ENCODE results near the gene LGALS12.

The LGALS12 gene

GRCh38 chr11:63552921-63553320 lies 47.0 kb downstream of the LGALS12 start:
- no peaks in the 10 kb centered on the region for H3K36me3 ChIP-seq (ENCODE audit: insufficient read depth, low read depth, low read length)
- H3K27me3 ChIP-seq (ENCODE audit: insufficient read depth, low read length) = no peaks in the 10 kb centered on the region
- no peak overlapping the region for H3K4me3 ChIP-seq (ENCODE audit: low read length)
- no peak overlapping the region for H3K27ac ChIP-seq (ENCODE audit: low read length)
- H3K9me3 ChIP-seq (ENCODE audit: insufficient read depth, low read depth, low read length) = no peaks in the 10 kb centered on the region
- no peak overlapping the region for H3K9ac ChIP-seq (ENCODE audit: low read depth, low read length)
- H3K4me1 ChIP-seq (ENCODE audit: insufficient read depth, low read length) = peaks cover 9% of the 10 kb centered on the region; the same call in 1 of the 2 replicates

GRCh38 chr11:63553759-63554158 lies 47.9 kb downstream of the LGALS12 start:
- Histone ChIP-seq H3K27ac (ENCODE audit: low read length) (no peak overlapping the region), H3K4me1 (ENCODE audit: insufficient read depth, low read length) (peaks cover 9% of the 10 kb centered on the region; the same call in 1 of the 2 replicates), H3K36me3 (ENCODE audit: insufficient read depth, low read depth, low read length) (no peaks in the 10 kb centered on the region), H3K4me3 (ENCODE audit: low read length) (no peak overlapping the region), H3K9me3 (ENCODE audit: insufficient read depth, low read depth, low read length) (no peaks in the 10 kb centered on the region), H3K9ac (ENCODE audit: low read depth, low read length) (no peak overlapping the region), H3K27me3 (ENCODE audit: insufficient read depth, low read length) (no peaks in the 10 kb centered on the region)

- Histone ChIP-seq H3K4me1 (ENCODE audit: insufficient read depth, low read length) (peaks cover 9% of the 10 kb centered on the region; the same call in 1 of the 2 replicates), H3K27ac (ENCODE audit: low read length) (no peak overlapping the region), H3K27me3 (ENCODE audit: insufficient read depth, low read length) (no peaks in the 10 kb centered on the region), H3K9me3 (ENCODE audit: insufficient read depth, low read depth, low read length) (no peaks in the 10 kb centered on the region), H3K9ac (ENCODE audit: low read depth, low read length) (no peak overlapping the region), H3K36me3 (ENCODE audit: insufficient read depth, low read depth, low read length) (no peaks in the 10 kb centered on the region), H3K4me3 (ENCODE audit: low read length) (no peak overlapping the region)
These were observed 49.0 kb downstream of the LGALS12 start for GRCh38 chr11:63554877-63555223.

GRCh38 chr11:63556404-63557013 lies 50.6 kb downstream of the LGALS12 start:
- Histone ChIP-seq H3K9me3 (ENCODE audit: insufficient read depth, low read depth, low read length) (no peaks in the 10 kb centered on the region), H3K27me3 (ENCODE audit: insufficient read depth, low read length) (no peaks in the 10 kb centered on the region; the same call in 1 of the 2 replicates), H3K36me3 (ENCODE audit: insufficient read depth, low read depth, low read length) (no peaks in the 10 kb centered on the region), H3K27ac (ENCODE audit: low read length) (no peak overlapping the region), H3K4me1 (ENCODE audit: insufficient read depth, low read length) (peaks cover 9% of the 10 kb centered on the region; the same call in 1 of the 2 replicates), H3K4me3 (ENCODE audit: low read length) (no peak overlapping the region), H3K9ac (ENCODE audit: low read depth, low read length) (no peak overlapping the region)

- no peak overlapping the region for H3K4me3 ChIP-seq (ENCODE audit: low read length)
- no peaks in the 10 kb centered on the region; the same call in 1 of the 2 replicates for H3K27me3 ChIP-seq (ENCODE audit: insufficient read depth, low read length)
- peaks cover 9% of the 10 kb centered on the region; the same call in 1 of the 2 replicates for H3K4me1 ChIP-seq (ENCODE audit: insufficient read depth, low read length)
- H3K27ac ChIP-seq (ENCODE audit: low read length) = no peak overlapping the region
- H3K36me3 ChIP-seq (ENCODE audit: insufficient read depth, low read depth, low read length) = no peaks in the 10 kb centered on the region
- no peak overlapping the region for H3K9ac ChIP-seq (ENCODE audit: low read depth, low read length)
- H3K9me3 ChIP-seq (ENCODE audit: insufficient read depth, low read depth, low read length) = no peaks in the 10 kb centered on the region
These were observed 51.7 kb downstream of the LGALS12 start for GRCh38 chr11:63557570-63557969.

- peaks cover 9% of the 10 kb centered on the region; the same call in 1 of the 2 replicates for H3K4me1 ChIP-seq (ENCODE audit: insufficient read depth, low read length)
- H3K27ac ChIP-seq (ENCODE audit: low read length) = no peak overlapping the region
- H3K9ac ChIP-seq (ENCODE audit: low read depth, low read length) = no peak overlapping the region
- no peak overlapping the region for H3K4me3 ChIP-seq (ENCODE audit: low read length)
- no peaks in the 10 kb centered on the region for H3K36me3 ChIP-seq (ENCODE audit: insufficient read depth, low read depth, low read length)
- no peaks in the 10 kb centered on the region; the same call in 1 of the 2 replicates for H3K27me3 ChIP-seq (ENCODE audit: insufficient read depth, low read length)
- H3K9me3 ChIP-seq (ENCODE audit: insufficient read depth, low read depth, low read length) = no peaks in the 10 kb centered on the region
These were observed 52.7 kb downstream of the LGALS12 start for GRCh38 chr11:63558459-63559157.

- no peaks in the 10 kb centered on the region for H3K9me3 ChIP-seq (ENCODE audit: insufficient read depth, low read depth, low read length)
- no peak overlapping the region for H3K4me3 ChIP-seq (ENCODE audit: low read length)
- no peak overlapping the region for H3K27ac ChIP-seq (ENCODE audit: low read length)
- H3K27me3 ChIP-seq (ENCODE audit: insufficient read depth, low read length) = no peaks in the 10 kb centered on the region; the same call in 1 of the 2 replicates
- H3K9ac ChIP-seq (ENCODE audit: low read depth, low read length) = no peak overlapping the region
- no peaks in the 10 kb centered on the region for H3K36me3 ChIP-seq (ENCODE audit: insufficient read depth, low read depth, low read length)
- H3K4me1 ChIP-seq (ENCODE audit: insufficient read depth, low read length) = peaks cover 6% of the 10 kb centered on the region; the same call in 1 of the 2 replicates
These were observed 54.8 kb downstream of the LGALS12 start for GRCh38 chr11:63560506-63561180.

- H3K4me3 ChIP-seq (ENCODE audit: low read length) = no peak within 1 kb of the TSS
- H3K27me3 ChIP-seq (ENCODE audit: insufficient read depth, low read length) = no peaks in the 10 kb centered on the region; the same call in 1 of the 2 replicates
- no peaks in the 10 kb centered on the region for H3K36me3 ChIP-seq (ENCODE audit: insufficient read depth, low read depth, low read length)
- no peak within 1 kb of the TSS for H3K27ac ChIP-seq (ENCODE audit: low read length)
- no peak within 1 kb of the TSS for H3K9ac ChIP-seq (ENCODE audit: low read depth, low read length)
- no peaks in the 10 kb centered on the region for H3K9me3 ChIP-seq (ENCODE audit: insufficient read depth, low read depth, low read length)
- peaks cover 10% of the 10 kb centered on the region for H3K4me1 ChIP-seq (ENCODE audit: insufficient read depth, low read length)
These were observed 57.5 kb downstream of the LGALS12 start, which contains the start of gene PLAAT2 for GRCh38 chr11:63563201-63564055. Gene PLAAT2 (minus strand): TSS chr11:63563379. CDS start chr11:63563324, 55 bp downstream.

- H3K27me3 ChIP-seq (ENCODE audit: insufficient read depth, low read length) = no peaks in the 10 kb centered on the region; the same call in 1 of the 2 replicates
- peaks cover 10% of the 10 kb centered on the region for H3K4me1 ChIP-seq (ENCODE audit: insufficient read depth, low read length)
- H3K9me3 ChIP-seq (ENCODE audit: insufficient read depth, low read depth, low read length) = no peaks in the 10 kb centered on the region
- H3K9ac ChIP-seq (ENCODE audit: low read depth, low read length) = no peak overlapping the region
- no peak overlapping the region for H3K4me3 ChIP-seq (ENCODE audit: low read length)
- H3K36me3 ChIP-seq (ENCODE audit: insufficient read depth, low read depth, low read length) = no peaks in the 10 kb centered on the region
- no peak overlapping the region for H3K27ac ChIP-seq (ENCODE audit: low read length)
These were observed 58.3 kb downstream of the LGALS12 start for GRCh38 chr11:63564056-63564774.

- H3K36me3 ChIP-seq (ENCODE audit: insufficient read depth, low read depth, low read length) = no peaks in the 10 kb centered on the region
- no peaks in the 10 kb centered on the region; the same call in 1 of the 2 replicates for H3K27me3 ChIP-seq (ENCODE audit: insufficient read depth, low read length)
- H3K9ac ChIP-seq (ENCODE audit: low read depth, low read length) = no peak overlapping the region
- no peak overlapping the region for H3K4me3 ChIP-seq (ENCODE audit: low read length)
- H3K4me1 ChIP-seq (ENCODE audit: insufficient read depth, low read length) = peaks cover 10% of the 10 kb centered on the region
- no peaks in the 10 kb centered on the region for H3K9me3 ChIP-seq (ENCODE audit: insufficient read depth, low read depth, low read length)
- no peak overlapping the region for H3K27ac ChIP-seq (ENCODE audit: low read length)
These were observed 59.0 kb downstream of the LGALS12 start for GRCh38 chr11:63564784-63565350.
